Measurements from ENCODE around the gene MAML3.

MAML3 gene

DNA sequence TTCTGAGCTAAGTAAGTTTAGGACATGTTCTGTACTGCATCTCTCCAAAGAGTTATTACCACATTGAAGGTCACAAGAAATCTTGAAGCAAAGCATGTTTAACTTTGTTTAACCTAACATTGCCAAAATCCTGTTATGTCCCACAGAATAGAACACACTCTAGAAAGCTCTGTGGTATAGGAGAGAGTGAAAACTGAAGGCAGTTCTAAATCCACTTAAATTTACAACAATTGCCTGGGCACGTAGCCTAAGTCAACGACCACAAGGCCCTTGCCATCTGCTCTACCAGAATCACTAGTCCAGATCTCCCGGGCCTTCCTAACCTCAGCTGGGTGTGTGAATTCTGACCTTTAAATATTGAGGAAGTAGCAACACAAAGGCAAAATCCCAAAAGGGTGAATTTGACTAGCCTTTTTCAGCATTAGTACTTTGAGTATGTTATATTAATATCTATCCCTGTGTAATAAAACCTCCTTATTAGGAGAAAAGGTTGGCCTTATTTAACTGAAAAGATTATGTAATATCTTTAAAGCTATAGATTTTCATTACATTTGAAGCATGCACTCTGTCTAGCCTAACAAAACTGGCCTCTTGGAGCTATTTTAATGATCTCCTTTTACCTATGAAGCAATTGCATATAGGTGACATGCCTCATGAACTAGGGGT, 4.5 kb upstream of the MAML3 start:
- H3K9me3 ChIP-seq (ENCODE audit: low read length), result no peaks in the 10 kb centered on the region
- H3K27ac ChIP-seq (ENCODE audit: low read depth, low read length, poor library complexity, severe bottlenecking), result peak overlapping the region; percentile 35
- no peaks in the 10 kb centered on the region for H4K20me1 ChIP-seq (ENCODE audit: insufficient read depth, low read length)
- H3K4me2 ChIP-seq (ENCODE audit: low read length), result no peak overlapping the region
- no peaks in the 10 kb centered on the region for H3K36me3 ChIP-seq (ENCODE audit: insufficient read depth, low read length)
- H3K9me2 ChIP-seq (ENCODE audit: low read depth, low read length), result no peaks in the 10 kb centered on the region
- TF ChIP-seq, protein P1, sequence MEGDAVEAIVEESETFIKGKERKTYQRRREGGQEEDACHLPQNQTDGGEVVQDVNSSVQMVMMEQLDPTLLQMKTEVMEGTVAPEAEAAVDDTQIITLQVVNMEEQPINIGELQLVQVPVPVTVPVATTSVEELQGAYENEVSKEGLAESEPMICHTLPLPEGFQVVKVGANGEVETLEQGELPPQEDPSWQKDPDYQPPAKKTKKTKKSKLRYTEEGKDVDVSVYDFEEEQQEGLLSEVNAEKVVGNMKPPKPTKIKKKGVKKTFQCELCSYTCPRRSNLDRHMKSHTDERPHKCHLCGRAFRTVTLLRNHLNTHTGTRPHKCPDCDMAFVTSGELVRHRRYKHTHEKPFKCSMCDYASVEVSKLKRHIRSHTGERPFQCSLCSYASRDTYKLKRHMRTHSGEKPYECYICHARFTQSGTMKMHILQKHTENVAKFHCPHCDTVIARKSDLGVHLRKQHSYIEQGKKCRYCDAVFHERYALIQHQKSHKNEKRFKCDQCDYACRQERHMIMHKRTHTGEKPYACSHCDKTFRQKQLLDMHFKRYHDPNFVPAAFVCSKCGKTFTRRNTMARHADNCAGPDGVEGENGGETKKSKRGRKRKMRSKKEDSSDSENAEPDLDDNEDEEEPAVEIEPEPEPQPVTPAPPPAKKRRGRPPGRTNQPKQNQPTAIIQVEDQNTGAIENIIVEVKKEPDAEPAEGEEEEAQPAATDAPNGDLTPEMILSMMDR (IDR thresholded peaks at IDR 0.05; ENCODE audit: low read length), result no peak
- TF ChIP-seq EZH2 (IDR thresholded peaks at IDR 0.05; ENCODE audit: borderline replicate concordance, low read length), result no peak
- H3K79me2 ChIP-seq (ENCODE audit: insufficient read depth, low read length), result no peaks in the 10 kb centered on the region
- peaks cover 55% of the 10 kb centered on the region for H3K4me1 ChIP-seq (ENCODE audit: insufficient read depth, low read length, severe bottlenecking)
- H3K27me3 ChIP-seq (ENCODE audit: insufficient read depth, low read length), result no peaks in the 10 kb centered on the region
- no peaks in the 10 kb centered on the region for H3F3A ChIP-seq (ENCODE audit: insufficient read depth, low read length)
- H3K4me3 ChIP-seq (ENCODE audit: low read depth, low read length, poor library complexity, severe bottlenecking), result no peak overlapping the region
- no peak overlapping the region for H2AFZ ChIP-seq (ENCODE audit: low read length)
- H3K9ac ChIP-seq (ENCODE audit: low read length), result no peak overlapping the region

DNA sequence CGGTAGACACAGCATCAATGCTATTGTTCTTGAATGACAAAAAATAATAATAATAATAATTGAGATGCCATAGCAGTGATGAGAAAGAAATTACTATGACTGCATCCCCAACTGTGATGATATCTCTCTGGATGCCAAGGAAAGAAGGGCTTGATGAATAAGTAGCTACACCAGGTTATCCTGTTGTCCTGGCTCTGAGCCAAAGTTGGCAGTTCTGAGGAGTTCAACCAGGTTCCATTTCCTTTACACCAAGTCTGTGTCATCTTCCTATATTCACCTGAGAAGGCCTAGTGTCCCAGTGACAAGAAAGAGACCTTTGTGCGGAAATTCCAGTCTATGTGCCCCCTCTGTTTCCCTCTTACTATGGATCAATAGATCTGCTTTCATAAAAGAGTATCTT, 3.4 kb upstream of the MAML3 start:
- TF ChIP-seq EZH2 (IDR thresholded peaks at IDR 0.05; ENCODE audit: borderline replicate concordance, low read length), result no peak
- TF ChIP-seq, protein P1 (IDR thresholded peaks at IDR 0.05; ENCODE audit: low read length), result no peak
- Histone ChIP-seq H3K4me1 (ENCODE audit: insufficient read depth, low read length, severe bottlenecking) (peaks cover 58% of the 10 kb centered on the region), H2AFZ (ENCODE audit: low read length) (no peak overlapping the region), H3F3A (ENCODE audit: insufficient read depth, low read length) (no peaks in the 10 kb centered on the region), H4K20me1 (ENCODE audit: insufficient read depth, low read length) (no peaks in the 10 kb centered on the region), H3K79me2 (ENCODE audit: insufficient read depth, low read length) (no peaks in the 10 kb centered on the region), H3K9me2 (ENCODE audit: low read depth, low read length) (no peaks in the 10 kb centered on the region), H3K27ac (ENCODE audit: low read depth, low read length, poor library complexity, severe bottlenecking) (peak overlapping the region; percentile 84), H3K4me2 (ENCODE audit: low read length) (no peak overlapping the region), H3K27me3 (ENCODE audit: insufficient read depth, low read length) (no peaks in the 10 kb centered on the region), H3K9ac (ENCODE audit: low read length) (no peak overlapping the region), H3K36me3 (ENCODE audit: insufficient read depth, low read length) (no peaks in the 10 kb centered on the region), H3K4me3 (ENCODE audit: low read depth, low read length, poor library complexity, severe bottlenecking) (no peak overlapping the region), H3K9me3 (ENCODE audit: low read length) (no peaks in the 10 kb centered on the region)

DNA sequence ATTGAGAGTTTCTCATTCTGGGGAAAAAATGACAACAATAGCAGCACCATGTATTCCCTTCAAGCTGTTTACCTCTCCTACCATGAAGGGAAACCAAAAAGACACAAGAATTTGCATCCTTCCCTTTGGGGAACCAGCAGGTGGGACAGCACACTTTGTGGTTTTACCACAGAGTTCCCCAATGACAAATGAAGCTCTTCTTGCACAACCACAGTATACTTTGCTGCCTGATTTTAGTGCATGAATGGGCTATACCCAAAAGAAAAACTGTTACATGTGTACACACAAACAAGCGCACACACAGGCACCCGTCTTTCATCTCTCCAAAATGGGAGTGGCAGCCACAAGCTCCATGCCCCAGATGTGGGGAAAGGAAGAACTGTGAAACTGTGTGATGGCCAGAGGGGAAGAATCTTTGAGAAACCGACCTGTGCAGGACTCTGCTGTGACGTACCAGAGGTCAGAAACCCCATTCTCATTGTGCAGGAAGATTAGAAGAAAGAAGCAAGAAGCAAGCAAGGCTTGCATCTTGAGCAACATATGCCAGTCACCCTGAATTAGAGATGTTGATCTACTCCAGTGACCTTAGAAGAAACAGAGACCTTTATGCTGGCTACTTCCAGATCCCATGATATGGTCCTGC, 2.7 kb upstream of the MAML3 start:
- Histone ChIP-seq H3K27ac (ENCODE audit: low read depth, low read length, poor library complexity, severe bottlenecking) (peak overlapping the region; percentile 84), H3K9ac (ENCODE audit: low read length) (no peak overlapping the region), H3K4me2 (ENCODE audit: low read length) (peak overlapping the region; percentile 53; the same call in 1 of the 2 replicates), H3K36me3 (ENCODE audit: insufficient read depth, low read length) (no peaks in the 10 kb centered on the region), H3F3A (ENCODE audit: insufficient read depth, low read length) (no peaks in the 10 kb centered on the region), H3K27me3 (ENCODE audit: insufficient read depth, low read length) (no peaks in the 10 kb centered on the region), H3K4me1 (ENCODE audit: insufficient read depth, low read length, severe bottlenecking) (peaks cover 58% of the 10 kb centered on the region), H2AFZ (ENCODE audit: low read length) (no peak overlapping the region), H3K9me2 (ENCODE audit: low read depth, low read length) (no peaks in the 10 kb centered on the region), H3K9me3 (ENCODE audit: low read length) (no peaks in the 10 kb centered on the region), H3K4me3 (ENCODE audit: low read depth, low read length, poor library complexity, severe bottlenecking) (peak overlapping the region; percentile 22), H4K20me1 (ENCODE audit: insufficient read depth, low read length) (no peaks in the 10 kb centered on the region), H3K79me2 (ENCODE audit: insufficient read depth, low read length) (no peaks in the 10 kb centered on the region)
- TF ChIP-seq EZH2 (IDR thresholded peaks at IDR 0.05; ENCODE audit: borderline replicate concordance, low read length), result no peak
- TF ChIP-seq, protein P1 (IDR thresholded peaks at IDR 0.05; ENCODE audit: low read length), result no peak
